COLO668 (cell line): ENCODE data around the gene ARRDC4.

Experiments used
- DNase-seq: peaks from one replicate; lab custom pipeline; 2025; ENCODE audit not compliant: unreplicated experiment; lab: John Stamatoyannopoulos, UW

Gene ARRDC4

DNA sequence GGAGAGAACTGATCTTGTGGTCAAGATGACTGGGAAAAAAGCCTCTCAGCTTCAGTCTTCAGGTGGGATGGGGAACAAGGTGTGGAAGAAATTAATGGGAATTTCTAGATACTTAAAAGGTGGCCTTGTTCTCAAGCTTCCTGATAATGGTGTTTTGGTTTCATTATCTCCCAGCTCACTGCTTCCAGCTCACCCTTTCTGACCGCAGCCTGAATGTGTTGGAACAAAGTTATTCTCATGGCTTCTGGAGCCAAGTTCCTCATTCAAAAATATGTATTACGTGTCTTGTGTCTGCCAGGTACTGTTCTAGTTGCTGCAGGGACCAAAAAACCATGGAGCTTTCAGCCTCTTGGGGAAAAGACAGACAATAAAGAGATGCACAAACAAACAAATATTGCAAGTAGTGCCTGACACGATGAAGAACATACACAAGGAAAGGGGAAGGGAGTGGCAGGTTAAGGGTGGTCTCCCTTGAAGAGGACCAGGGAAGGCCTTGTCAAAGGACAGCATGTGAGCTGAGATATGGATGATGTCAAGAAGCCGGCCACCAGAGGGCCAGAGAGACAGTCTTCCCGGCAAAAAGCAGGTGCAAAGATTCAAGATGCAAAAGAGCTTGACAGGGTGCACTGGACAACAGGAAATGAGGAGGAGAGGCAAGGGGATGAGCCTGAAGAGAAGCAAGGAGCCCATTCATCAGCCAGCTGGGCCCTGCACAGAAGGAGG lies 35.5 kb downstream of the ARRDC4 start:
- peak; percentile 12 for DNase-seq

DNA sequence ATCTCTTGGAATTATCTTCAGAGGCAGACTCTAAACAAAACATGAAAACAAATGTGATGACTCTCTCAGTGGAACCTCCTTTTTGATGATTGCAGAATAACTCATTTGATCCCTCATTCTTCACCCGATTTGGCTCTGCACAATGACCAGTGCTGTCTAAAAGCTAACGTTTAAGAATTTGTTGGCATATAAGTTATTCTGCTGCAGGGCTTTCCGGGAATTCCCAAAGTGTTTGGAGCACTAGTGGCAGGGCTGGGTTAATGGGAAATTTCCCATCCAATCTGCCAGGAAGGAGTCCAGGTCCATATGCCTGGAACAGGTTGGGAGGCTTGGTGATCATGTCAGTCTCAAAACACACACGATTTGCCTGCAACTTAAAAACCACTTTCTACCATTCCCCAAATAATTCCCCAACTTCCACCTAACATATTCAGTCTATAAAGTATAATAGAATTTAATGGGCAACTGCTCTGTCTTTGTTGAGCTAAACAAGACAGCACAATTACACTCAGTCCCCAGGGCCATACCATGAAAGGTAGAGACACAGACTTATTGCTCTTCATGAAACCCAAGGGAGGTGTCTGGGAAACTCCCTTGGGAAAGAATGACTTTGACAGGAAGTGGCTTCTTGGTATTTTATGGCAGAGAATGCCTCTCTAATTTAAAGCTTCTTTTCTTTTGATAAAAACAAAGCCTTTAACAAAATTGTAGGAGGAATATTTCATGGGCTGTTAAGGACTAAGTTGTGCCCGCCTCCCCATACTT lies 38.0 kb downstream of the ARRDC4 start:
- no peak for DNase-seq

DNA sequence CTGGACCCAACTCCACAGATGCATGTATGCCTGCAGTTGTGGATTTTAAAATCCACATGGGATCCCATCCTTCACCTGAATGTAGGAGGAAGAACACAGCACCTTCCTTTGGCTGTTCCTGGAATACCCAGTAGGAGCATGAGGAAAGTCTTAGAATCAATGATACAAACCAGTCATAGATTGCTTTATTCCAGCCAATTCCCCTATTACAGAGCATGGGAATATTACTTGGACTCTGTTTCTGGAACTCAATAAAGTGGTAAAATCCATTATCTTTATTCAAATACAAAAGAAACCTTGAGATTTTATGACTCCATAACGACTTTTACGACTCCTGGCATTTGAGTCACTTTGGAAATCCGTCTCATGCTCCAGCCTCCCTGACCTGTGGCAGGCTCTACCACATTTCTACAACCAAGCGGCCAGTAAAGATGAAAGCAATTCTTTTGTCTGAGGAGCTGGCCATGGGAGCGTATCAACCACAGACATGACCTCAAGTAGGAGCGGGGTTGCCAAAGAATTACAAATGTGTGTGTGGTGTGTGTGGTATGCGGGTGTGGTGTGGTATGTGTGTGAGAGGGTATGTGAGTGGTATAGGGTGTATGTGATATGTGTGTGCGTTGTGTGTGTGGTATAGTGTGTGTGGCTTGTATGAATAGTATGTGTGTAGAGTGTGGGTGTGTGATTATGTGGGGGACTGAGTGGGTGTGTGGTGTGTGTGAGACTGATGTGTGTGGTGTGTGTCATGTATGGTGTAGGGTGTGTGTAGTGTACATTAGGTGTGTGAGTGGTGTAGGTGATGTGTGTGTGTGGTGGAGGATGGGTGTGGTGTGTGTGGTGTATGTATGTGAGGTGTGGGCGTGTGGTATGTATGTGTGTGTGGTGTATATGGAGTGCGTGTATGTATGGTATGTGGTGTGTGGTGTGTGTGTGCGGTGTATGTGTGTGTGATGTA lies 40.0 kb downstream of the ARRDC4 start:
- DNase-seq, result no peak

DNA sequence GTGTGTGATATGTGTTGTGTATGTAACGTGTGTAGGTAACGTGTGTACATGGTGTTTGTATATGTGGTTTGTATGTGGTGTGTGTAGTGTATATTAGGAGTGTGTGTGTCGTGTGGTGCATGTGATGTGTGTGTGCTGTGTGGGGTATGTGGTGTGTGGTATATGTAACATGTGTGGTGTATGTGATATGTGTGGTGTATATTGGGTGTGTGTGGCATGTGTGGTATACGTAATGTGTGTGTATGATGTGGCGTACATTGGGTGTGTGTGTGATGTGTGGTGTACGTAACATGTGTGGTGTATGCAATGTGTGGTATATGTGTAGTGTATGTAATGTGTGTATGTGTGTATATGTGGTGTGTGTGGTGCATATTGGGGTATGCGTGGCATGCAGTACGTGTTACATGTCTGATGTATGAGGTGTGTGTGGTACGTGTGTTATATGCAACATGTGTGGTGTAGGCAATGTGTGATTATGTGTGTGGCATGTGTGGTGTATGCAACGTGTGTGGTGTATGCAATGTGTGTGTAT lies 41.2 kb downstream of the ARRDC4 start:
- DNase-seq, result no peak

DNA sequence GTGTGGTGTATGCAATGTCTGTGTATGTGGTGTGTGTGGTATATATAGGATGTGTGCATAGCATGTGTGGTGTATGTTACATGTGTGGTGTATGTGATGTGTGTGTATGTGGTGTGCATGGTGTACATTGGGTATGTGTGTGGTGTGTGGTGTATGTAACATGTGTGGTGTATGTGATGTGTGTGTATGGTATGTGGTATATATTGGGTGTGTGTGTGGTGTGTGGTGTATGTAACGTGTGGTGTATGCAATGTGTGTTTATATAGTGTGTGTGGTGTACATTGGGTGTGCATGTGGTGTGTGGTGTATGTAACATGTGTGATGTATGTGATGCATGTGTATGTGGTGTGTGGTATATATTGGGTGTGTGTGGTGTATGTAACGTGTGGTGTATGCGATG lies 41.9 kb downstream of the ARRDC4 start:
- DNase-seq, result no peak

DNA sequence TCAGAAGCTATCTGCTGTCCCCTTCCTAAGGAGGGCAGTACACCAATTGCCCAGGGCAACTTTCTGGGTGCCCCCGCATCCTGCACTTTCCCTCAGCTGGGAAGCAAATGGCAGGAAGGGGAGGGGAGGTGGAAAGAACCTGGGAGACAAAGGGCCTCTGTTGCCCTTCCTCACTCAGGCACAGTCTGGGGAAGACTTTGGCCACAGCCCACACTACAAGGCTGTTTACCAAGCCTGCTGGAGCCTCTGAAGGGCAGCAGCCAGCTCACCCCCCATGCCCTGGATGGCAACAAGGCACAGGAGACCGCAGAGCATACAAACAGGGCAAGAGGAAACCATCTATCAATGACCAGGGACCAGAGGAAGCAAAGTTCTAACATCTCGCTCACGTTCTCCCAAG lies 42.4 kb downstream of the ARRDC4 start:
- DNase-seq, result no peak

DNA sequence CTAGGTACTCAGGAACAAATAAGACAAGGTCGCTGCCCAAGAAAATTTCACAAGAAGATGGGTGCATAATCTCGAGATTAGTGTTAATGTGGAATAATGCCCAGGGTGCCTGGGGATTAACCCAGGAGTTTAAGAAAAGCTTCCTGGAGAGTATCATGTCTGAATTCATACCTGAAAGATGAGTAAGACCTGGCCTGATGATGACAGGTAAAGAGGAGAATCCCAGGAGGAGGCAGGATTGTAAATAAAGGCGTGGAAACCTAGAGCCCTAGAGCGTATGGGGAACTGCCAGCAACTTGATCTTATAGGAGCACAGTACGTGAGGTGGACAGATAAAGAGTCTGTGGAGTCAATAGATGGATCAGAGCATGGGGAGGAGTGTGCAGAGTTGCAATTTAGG lies 43.0 kb downstream of the ARRDC4 start:
- no peak for DNase-seq

DNA sequence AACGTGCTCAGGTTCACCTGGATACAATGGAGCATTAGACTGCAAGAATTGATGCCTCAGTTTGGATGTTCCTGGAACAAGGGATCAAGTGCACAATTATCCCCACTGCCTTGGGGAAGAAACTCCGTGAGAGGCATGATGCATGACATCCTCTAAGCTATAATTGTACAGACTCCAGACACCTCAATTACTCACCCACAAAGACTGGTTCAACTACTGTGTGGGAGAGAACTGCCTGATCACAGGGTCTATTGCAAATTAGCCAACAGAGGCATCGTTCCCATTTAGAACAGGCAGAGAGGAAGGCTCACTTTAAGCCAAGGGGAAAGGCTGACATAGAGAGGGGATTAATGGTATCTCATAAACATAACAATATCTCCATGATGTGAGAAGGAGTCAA lies 43.5 kb downstream of the ARRDC4 start:
- DNase-seq, result no peak

DNA sequence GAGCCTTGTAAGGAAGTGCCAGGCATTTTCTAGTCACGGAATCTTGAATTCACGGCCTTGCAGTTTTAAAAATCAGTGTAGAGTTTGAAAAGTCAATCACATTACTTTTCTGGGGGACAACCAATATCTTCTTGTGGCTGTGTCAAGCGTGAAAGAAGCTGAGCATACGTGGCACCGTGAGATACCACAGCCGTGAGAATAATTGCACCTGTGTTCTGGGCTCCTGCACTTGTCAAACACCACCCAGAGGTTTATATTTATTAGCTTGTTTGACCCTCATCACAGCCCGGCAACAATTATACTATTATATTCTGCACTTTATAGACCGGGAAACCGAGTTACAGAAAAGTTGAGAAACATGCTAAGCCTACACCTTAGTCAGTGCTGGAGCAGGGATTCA lies 45.2 kb downstream of the ARRDC4 start:
- no peak for DNase-seq

DNA sequence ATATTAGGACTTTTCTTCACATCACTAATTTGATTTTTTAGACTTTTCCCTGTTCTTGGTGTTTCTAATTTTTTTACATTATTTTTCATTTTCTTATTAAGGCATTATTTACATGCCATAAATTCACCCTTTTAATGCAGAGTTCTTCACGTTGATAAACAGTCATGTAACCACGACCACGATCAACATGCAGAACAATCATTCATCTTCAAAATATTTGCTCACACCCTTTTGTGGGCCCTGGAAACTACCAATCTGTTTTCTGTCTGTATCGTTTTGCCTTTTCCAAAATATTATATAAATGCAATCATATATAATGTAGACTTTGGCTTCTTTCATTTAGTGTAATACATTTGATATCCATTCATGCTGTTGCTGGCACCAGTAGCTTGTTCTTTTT lies 48.7 kb downstream of the ARRDC4 start:
- DNase-seq, result no peak

DNA sequence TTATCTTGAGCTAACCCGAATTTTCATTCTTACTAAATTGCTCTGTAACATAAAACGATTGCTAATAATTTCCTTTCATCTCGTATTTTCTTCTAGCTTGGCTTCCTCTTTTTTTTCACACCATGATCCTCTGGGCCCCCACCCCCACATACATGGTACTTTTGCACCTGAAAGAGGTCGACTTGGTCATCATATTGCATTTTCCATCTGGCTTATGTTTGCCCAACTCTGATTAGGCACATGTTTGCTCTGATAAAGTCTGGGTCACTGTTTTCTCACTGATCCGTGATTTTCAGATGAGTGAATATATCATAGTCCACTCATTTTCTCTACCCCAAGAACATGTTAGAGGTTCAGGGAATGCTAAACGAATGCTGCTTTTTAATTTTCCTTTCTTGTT lies 49.5 kb downstream of the ARRDC4 start:
- no peak for DNase-seq

DNA sequence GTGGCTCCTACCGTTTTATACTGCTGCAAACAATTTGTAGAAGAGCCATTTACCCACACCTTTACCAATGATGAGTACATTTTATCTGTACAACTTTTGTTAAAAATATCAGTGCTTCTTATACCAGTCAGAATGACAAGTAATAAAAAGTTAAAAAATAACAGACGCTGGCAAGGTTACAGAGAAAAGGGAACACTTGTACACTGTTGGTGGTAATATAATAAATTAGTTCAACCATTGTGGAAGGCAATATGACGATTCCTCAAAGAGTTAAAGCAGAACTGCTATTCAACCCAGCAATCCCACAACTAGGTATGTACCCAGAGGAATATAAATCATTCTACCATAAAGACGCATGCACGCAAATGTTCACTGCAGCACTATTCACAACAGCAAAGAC lies 51.9 kb downstream of the ARRDC4 start:
- DNase-seq, result no peak

DNA sequence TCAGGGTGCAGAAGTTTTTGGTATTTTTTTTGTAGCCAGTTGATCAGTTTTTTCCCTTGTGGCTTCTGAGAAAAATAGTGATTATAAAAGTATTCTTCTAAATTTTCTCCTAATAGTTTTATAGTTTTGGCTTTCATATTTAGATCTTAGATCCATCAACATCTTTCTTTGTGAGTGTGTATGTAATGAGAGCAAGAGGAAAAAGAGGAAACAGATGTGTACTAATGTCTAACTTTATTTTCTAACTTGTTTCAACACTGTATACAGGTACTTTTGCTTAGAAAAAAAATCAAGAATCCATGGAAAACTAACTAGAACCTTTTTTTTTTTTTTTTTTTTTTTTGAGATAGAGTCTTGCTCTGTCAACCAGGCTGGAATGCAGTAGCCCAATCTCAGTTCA lies 53.1 kb downstream of the ARRDC4 start:
- DNase-seq, result no peak

DNA sequence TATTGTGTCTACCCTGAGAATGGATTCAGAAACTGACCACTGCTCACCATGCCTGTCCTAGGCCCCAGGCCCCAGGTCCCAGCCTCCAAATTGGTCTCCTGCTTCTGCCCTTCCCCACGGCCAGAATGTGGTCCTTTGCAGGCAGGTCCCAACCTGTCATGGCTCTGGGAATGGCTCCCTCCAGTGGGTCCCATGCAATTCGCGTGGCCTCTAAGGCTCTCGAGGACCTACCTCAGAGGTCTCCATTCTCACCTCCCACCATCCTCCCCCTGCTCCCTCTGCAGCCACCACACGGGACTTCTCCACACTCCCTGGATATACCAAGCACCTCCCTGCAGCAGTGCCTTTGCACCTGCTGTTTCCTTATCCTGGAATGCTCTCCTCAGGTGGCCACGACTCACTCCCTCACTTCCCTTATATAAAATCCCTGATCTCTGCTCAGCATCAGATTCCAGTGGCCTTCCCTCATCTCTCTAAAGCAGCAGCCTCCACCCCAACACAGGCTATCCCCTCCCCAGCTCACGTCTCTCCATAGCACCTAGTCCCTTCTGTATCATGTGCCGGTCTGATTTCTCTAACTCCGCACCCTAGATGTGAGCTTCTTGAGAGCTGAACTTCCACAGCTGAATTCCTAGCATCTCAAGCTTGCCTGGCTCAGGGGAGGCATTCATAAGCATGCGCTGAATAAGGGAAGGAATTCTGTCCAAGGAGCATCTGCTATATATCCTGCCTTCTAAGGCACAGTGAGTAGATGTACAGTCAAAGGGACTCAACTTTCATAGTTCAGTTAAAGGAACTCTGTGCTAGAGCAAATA lies 56.9 kb downstream of the ARRDC4 start:
- DNase-seq, result no peak

DNA sequence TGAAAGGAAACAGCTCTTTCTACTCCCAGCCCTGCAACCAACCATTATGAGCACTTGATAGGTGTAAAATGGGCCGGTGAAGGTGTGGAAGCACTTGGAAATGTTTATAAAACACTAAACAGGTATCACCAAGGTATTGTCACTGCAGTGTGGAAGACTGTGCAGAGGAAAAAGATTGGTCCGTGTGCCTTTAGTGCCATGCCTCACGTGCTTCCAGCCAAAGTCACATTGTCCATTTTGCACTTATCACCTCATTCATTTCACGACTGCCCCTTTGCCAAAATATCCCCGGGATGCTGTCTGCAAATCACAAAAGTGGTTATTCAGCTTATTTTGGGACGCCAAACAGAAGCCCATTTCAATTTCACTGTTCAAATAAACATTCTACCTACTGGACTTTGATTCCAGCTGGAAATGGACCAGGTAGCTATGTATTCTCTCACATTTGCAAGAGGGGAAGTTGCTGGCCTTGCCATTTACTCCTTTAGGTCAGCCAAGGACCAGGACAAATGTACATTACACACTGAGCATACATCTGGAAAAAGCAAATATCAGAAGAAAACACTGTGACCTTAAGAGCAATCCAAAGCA lies 58.4 kb downstream of the ARRDC4 start:
- DNase-seq, result no peak
